Neutrophil (primary cell): ENCODE results near the gene NCOA6.

Experiments
- H3K27ac ChIP-seq: fragments of 200-600 bp; sonication (generic); 2 replicates; pipeline ENCODE4 v1.5.1; 2016; ENCODE audit warnings: mild to moderate bottlenecking, moderate library complexity
- H3K27me3 ChIP-seq: fragments of 200-600 bp; sonication (generic); 2 replicates; pipeline ENCODE4 v1.6.0; 2016; ENCODE audit warnings: mild to moderate bottlenecking
- H3K36me3 ChIP-seq: fragments of 200-600 bp; sonication (generic); 2 replicates; pipeline ENCODE4 v1.5.1; 2017
- H3K4me1 ChIP-seq, 2 experiments: fragments of 200-600 bp in 1 of 2; sonication (generic) in 1 of 2; 1 replicate in 1 of 2; 2 replicates in 1 of 2; pipeline versions ENCODE4 v1.5.1 to v1.6.1; 2013 to 2016; ENCODE audit warnings: low read depth in 1 of 2, low read length in 1 of 2, mild to moderate bottlenecking in 1 of 2, moderate library complexity in 1 of 2; ENCODE audit not compliant: control insufficient read depth in 1 of 2, insufficient read depth in 1 of 2
- H3K4me3 ChIP-seq, 2 experiments: fragments of 200-600 bp in 1 of 2; sonication (generic) in 1 of 2; 1 replicate in 1 of 2; 2 replicates in 1 of 2; pipeline ENCODE4 v1.5.1; 2013 to 2016; ENCODE audit warnings: low read depth in 1 of 2, low read length in 1 of 2, mild to moderate bottlenecking in 1 of 2, moderate library complexity in 1 of 2
- H3K9me3 ChIP-seq: fragments of 200-600 bp; sonication (generic); 2 replicates; pipeline ENCODE4 v1.5.1; 2016
- TF ChIP-seq, protein P1 (sequence below): fragments of 200-600 bp; sonication (generic); IDR thresholded peaks from 2 replicates; pipeline ENCODE4 v1.5.1; 2016; ENCODE audit warnings: antibody characterized with exemption

NCOA6 gene

DNA sequence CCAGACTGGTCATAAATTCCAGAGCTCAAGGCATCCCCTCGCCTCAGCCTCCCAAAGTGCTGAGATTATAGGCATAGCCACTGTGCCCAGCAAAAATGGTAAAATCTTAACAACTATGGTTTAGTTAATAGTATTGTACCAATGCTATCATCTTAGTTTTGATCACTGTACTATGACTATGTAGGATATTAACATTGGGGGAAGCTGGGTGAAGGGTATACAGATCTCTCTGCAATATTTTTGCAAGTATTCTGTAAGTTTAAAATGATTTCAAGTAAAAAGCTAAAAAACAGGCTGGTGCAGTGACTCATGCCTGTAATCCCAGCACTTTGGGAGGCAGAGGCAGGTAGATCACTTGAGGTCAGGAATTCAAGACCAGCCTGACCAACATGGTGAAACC is 156.4 kb downstream of the NCOA6 start:
- Histone ChIP-seq H3K4me3 (no peak overlapping the region), H3K27ac (no peak overlapping the region), H3K4me1 (no peaks in the 10 kb centered on the region), H3K9me3 (no peaks in the 10 kb centered on the region), H3K36me3 (no peaks in the 10 kb centered on the region), H3K27me3 (no peaks in the 10 kb centered on the region)
- TF ChIP-seq, protein P1, sequence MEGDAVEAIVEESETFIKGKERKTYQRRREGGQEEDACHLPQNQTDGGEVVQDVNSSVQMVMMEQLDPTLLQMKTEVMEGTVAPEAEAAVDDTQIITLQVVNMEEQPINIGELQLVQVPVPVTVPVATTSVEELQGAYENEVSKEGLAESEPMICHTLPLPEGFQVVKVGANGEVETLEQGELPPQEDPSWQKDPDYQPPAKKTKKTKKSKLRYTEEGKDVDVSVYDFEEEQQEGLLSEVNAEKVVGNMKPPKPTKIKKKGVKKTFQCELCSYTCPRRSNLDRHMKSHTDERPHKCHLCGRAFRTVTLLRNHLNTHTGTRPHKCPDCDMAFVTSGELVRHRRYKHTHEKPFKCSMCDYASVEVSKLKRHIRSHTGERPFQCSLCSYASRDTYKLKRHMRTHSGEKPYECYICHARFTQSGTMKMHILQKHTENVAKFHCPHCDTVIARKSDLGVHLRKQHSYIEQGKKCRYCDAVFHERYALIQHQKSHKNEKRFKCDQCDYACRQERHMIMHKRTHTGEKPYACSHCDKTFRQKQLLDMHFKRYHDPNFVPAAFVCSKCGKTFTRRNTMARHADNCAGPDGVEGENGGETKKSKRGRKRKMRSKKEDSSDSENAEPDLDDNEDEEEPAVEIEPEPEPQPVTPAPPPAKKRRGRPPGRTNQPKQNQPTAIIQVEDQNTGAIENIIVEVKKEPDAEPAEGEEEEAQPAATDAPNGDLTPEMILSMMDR = no peak
